Kidney glomerular epithelial cell (primary cell): ENCODE measurements around the gene STK32A.

Experiments used
- DNase-seq: peaks from one replicate; lab custom pipeline; 2025; lab: John Stamatoyannopoulos, UW

The STK32A gene

DNA sequence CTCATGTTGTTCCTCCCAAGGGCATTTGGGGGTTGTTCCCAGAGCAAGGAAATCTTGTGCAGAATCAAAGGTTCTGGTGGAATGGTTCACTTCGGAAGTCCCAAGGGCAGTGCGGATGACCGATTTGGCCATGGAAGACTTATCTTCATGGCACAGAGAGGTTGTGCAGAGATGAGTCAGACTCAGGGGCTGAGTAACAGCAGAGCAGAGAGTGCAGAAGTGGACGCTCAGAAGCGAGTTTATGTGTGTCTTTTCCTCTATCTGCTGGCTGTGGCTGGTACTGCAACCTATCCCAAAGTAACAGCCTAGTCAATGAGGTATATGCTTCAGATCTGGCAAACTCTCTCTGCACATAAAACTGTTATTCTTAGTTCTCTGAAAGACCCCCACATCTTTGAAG lies 157.0 kb downstream of the STK32A start:
- peak; percentile 84 for DNase-seq

DNA sequence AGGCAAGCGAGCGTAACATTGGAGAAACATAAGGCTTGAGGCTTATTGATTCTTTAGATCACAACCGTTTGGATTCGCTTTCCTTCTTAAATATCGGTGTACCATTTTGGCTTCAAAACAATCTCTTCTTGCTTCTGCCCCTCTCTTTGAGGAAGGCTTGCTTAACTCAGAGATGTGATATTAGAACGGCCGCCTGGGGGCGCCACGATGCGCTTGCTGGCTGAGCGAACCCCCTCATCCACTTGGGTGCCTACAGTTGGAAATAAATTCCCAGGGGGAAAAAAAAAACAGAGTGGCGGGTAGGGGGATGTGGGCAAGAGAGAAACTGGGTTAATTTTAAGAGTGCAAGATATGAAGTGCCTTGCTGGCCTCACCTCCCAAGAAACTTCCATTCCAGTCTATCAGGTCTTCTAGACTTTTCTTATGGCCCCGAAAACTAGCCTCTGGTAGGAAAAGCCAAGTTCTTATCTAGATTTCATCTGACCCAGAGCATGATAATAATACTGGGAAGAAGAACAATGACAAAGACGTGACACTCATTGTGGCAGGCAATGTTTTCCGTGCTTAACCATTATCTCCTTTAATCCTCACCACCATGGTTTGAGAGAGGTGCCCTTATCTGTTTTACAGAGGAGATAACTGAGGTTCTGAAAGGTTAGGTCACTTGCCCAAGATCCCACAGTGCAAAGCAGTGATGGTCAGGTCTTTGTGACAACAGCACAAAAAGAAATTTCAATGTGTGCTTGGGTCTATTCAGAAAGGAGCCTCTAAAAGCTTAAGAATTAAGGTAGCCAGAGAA lies 159.2 kb downstream of the STK32A start:
- no peak for DNase-seq

DNA sequence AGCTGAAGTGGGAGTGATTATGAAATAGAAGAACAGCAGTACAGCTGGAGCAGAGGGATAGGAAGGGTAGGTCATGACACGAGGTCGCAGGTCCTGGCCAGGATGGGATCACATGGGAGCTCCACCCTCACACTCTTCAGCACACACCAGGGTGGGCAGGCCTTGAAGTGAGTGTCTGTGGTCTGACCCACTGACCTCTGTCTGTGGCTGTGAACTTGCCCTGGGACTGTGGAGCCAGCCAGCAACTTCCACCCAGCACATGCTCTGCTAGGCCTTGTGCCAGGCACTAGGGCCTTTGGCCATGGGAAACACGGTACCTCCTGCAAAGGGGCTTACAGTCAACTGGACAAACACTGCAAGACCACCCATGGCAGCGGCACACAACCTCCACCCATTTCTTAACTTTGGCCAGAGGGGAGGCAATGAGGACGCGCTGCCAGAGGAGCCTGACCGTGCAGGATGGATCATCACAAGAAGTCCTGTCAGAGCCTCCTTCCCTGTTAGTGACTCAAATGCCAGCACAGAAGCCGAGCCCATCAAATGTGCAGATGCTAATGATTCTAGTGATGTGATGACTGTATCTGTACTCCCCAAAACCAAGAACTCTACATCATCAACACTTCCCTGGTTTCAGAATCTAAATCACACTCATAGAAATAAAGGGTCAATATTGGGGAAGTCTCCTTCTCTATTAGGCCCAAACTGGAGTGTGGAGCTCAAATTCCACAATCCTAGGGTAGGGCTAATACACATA lies 161.4 kb downstream of the STK32A start:
- no peak for DNase-seq

DNA sequence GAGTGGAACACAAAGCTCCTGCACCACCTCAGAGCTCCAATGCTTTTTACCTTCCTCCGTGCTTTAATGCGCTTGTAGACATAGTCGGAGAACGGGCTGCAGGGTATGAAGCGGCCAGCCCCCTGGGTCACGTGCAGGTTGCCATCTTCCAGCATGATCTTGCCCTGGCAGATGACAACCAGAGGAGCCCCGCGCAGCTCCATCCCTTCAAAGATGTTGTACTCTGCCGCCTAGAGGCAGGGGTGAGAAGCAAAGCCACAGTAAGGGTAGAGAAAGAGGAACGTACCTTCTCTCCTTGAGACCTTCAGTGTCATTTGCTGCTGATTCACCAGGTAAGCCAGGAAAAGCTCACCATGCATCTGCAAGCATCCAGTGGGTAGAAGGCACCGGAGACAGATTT lies 162.8 kb downstream of the STK32A start:
- no peak for DNase-seq

DNA sequence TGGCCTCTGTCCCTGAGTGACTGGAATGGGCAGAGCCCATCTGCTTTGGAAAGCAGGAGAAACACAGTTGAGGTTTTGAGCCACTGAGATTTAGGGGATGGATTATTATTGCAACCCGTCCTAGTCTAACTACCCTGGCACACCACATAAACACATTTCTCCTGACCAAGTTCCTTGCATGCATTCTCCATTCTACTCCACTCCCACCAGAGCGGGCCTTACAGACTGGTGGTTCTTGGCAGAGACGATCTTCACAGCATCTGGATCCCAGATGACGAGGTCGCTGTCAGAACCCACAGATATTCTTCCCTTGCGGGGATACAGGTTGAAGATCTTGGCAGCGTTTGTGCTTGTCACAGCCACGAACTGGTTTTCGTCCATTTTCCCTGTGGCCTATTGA lies 164.0 kb downstream of the STK32A start:
- DNase-seq, result no peak

DNA sequence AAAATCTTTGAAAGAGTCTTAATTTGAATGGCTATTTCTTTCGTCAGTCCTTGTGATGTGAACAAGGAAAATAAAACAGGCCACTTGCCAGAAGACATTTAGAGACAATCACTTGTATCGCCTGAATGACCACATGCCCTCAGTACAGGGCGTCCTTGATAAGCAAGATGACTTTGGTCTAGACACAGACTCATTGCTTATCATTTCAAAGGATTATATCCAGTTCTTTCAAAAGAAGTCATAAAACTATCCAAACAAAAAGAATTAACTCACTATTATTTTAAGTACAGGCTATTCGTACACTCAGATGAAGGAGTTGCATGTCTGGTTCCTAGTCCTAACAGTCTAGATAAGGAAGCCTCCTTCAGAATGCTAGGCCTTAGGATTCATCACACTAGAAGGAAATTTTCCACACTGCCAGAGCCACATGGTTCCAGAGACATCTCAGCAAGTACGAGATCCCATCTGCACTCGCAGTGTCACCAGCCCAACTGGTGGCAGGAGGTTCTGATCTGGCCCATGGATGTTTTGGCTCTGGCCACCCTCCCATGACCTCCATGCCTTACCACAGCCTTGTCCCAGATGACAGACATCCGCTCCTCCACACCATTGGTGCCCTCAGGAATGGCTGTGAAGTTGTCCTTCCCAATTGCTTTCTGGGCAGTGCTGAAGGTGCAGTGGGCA lies 165.4 kb downstream of the STK32A start:
- DNase-seq, result peak; percentile 31

DNA sequence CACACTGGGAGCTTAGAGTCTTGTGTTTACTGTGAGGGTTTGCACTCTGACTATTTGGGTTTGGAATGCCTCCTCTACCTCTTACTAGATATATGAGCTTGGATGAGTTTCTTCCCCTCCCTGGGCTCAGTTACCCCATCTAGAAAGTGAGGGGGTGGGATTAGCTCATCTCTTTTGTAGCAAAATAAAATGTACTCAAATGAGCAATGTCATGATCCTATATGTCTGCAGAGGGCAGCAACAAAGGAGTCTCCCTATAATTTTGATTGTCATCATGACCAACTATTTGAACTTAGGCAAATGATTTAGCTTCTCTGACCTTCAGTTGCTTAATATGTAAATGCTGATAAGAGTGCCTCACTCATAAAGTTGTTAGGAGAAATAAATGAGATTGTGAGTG lies 166.1 kb downstream of the STK32A start:
- DNase-seq, result no peak

DNA sequence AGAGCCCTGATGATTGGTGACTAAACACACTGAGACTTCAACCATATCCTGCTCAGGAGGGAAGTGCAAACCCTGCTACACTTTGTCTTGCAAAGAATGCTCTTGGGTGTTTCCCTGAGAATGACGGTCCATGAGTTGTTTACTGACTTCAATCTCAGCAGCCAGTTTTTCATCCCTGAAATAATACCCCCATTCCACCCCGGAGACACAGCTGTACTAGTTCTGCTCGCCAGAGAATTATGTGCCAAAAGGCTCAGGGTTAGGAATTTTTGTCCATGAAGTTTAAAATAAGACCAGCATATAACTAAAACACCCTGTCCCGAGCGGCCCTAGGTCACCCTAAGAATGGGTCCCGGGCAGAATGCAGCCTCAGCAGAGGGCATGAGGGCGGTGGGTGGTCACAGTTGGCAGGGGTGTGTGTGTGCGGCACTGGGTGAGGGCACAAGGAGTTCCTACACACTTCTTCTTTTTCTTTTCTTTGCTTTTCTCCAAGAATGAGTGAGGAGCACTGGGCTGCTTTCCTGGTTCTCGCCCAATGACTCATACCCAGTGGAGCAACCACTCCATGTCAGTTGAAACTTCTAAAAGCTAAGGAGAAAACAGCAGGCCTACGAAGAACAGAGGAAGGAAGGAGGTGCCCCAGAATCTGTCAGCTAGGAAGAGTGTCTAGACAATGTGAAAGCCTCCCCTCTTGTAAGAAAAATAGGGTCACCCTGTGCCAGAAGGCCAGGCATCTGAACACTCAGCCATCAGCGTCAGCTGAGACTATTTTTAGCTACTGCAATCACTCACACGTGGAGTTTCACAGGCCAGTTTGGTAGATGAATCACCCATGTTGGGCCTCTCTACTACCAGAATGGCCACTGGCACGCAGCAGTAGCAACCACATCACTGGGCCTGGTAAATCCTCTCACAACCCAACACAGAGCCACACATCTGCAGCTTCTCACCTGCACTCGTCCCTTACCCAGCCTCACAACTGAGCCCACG lies 169.1 kb downstream of the STK32A start:
- DNase-seq, result peak; percentile 100

DNA sequence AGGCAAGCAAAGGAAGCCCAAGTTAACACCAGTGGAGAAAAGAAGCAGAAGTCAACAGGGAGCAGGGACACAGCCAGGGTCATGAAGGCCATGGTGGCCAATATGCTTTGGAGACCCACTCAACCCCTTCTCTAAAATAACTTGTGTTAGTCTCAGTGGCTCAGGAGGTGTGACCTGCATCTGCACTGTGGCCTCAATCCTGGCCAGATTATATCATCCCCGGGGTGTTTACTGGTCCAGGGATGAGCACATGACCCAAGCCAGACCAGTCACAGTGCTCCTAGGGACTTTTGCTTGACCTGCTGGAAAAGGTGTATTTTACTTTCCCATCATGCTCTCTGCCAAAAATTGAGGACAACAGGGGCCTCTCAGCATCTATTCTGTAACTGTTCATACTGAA lies 169.9 kb downstream of the STK32A start:
- no peak for DNase-seq

DNA sequence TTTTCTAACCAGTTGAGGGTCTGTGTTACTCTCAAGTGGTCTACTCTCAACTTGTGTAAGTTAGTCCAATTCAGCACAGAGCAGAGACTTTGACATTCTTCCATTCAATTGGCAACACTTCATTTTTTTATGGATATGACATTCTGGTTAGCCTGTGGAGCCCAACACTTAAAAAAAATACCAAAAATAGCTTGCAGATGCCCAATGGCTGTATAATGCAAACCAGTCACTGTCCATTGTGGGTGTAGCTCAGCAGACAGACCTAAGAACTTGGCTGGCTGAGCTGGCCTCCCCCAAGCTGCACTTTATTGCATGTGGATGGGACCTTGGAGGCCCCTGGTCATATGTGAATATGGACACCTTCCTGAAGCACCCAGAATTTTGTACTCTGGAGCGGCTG lies 171.8 kb downstream of the STK32A start:
- DNase-seq, result no peak

DNA sequence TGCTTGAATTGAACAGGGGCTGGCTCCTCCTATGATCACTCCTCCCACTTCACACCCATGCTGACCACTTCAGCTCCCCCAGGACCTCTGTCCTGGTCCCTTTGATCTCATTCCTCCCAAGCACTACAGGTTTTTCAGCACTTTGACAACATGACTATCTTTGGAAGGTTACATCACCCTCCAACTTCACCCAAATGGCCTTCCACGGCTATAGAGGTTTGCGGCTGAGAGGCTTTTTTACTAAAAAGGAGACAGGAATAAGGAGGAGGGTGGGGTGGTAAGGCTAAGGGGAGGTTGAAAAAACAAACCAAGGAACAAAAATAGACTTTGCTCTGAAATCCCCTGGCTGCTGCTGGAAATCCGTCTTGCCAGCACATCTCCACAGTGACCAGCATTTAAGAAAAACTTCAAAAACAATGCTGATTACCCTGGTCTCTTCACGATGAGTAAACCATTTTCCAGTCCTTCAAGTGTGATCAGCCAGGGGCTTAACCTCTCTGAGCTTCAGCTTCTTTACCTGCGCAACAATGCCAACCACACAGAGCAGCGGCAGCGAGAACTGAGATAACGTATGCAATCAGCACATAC lies 172.4 kb downstream of the STK32A start:
- DNase-seq, result peak; percentile 94

DNA sequence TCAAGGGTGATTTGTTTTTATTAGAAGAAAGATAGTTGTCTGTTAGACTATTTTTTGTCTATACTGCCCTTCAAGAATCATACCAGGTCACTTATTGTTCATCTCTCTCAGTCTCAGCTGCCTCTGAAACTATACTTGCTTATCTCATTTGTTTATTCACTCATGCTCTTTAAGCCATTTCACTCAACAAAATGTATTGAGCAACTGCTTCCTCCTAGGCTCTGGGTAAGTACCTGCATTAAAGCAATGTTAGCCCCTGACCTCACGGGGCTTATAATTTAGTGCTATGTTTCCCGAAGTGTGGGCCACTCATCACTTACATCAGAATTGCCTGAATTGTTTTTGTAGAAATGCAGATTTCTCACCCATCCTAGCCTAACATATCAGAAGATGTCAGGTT lies 174.2 kb downstream of the STK32A start:
- DNase-seq, result no peak

DNA sequence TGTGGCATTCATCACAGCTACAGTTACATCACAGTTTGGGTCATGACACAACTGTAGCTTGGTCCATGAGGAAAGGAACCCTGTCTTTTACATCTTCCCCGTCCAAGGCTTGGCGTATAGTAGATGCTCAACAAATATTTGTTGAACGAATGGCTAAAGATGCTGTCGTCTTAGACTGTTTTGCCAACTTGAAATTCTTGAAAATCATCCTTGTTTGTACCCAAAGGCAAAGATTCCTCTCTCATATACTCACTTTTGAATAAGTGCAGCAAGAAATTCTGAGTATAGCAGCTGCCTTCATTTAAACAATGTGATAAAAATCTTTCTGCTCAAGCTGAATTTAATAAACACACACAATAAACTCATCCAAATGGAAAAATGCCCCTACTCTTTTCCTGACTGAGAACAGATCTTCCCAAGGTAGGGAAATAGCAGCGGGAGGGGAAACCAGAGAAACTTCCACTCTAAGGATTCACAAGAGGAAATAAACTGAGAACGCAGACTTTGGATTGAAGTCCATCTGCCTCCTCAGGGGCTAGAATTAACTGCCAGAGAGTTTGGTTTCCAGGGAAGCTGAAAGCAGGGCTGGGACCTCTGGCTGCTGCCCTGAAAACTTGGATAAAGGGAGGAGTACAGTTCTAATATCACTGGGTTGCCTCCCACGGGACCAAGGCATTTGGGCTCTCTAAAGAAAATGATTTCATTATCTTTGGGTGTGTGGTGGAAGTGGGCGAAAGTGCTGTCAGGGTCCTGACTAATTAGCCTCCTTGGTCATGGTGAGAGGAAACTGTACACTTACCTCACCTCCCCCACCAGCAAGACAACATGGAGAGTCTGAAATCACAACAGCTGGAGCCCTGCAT lies 175.9 kb downstream of the STK32A start:
- no peak for DNase-seq

DNA sequence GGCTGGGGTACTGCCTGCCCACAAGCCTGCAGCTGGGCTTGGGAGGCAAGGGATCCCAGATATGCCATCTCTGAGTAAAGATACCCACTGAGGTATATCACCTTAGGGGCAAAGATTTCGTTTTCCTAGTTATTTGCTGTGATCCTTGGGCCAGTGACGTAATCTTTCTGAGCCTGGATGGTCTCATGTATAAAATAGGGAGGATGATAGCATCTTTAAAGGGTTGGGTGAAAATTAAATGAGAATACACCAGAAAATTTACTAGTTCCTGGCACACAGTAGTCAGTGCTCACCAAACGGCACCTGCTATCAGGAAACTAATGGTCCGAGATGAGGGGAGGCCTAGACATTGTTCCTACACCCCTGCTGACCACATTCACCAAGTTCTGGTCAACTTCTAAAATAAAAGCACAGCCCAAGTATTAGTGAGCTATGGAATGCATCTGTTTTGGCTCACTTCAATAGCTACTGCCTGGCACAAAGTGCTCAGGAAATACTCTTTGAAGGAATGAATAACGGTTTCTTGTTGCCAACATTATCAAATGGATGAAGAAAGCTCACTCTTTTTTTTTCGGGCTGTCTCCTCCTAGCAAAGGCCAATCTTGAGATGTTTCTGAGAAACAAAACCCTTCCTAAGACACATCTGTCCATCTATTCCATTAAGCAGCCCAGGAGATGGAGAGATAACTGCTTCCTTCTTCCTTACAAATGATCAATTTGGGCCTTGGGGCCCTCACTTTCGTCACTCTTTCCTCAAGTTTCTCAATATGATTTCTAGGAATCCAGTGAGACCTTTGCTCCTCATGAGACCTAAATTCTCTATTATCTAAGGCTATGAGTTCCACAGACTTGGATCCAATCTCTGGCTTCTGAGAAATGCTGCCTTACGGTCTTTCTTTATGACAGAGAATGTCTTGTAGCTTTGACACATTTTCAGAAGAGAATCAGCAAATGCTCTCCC lies 176.8 kb downstream of the STK32A start:
- no peak for DNase-seq

DNA sequence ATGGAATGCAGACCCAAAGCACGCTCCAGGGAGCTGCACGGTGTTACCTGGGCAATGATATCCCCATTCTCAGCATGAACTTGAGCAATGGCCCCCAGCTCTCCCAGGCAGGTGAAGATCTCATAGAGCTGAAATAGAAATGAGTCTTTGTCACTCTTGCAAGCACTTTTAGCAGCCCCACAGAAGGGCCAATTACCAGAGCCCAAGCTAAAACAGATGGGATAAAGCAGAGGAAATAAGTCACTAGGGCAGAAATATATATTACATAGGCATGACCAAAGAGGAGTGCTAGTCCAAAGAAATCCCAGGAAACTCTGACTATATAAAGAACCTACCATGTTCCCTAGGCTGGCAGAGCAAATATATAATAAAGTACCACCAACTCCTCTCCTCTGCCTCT lies 177.7 kb downstream of the STK32A start:
- no peak for DNase-seq

DNA sequence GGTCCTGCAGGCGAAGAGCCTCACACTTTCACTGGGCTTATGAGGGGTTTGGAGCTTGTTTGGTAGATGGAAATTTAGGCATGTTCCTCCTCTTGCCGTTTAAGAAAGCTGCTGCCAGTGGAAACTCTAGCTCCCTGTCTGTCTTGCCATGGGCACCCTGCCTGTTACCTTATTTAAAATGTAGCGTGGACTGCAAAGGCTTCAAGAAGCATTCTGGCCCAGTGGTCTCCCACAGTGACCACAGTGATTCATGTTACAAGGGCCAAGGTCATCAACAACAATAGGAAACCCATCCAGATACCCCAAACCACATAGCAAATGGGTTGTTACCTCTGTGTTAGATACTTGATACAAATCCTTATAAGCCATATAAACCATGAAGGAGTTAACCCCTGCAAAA lies 178.4 kb downstream of the STK32A start:
- DNase-seq, result no peak

DNA sequence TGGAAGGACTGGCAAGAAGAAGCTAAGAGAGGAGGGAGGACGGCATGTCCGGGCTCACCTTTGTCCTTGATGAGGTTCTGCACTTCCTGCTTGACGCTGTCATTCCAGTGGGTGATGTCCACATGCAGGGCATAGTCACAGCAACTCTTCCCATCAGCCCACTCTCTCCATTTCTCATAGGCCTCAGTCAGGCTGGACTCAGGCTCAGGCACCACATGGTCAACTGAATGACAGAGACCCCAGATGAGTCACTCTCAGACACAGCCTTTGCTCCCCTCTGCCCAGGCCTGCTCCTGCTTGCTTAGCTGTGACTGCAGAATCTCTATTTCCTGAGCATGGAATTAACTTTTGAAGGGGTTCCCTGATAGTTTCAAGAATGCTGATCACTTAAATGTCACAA lies 180.8 kb downstream of the STK32A start:
- no peak for DNase-seq

DNA sequence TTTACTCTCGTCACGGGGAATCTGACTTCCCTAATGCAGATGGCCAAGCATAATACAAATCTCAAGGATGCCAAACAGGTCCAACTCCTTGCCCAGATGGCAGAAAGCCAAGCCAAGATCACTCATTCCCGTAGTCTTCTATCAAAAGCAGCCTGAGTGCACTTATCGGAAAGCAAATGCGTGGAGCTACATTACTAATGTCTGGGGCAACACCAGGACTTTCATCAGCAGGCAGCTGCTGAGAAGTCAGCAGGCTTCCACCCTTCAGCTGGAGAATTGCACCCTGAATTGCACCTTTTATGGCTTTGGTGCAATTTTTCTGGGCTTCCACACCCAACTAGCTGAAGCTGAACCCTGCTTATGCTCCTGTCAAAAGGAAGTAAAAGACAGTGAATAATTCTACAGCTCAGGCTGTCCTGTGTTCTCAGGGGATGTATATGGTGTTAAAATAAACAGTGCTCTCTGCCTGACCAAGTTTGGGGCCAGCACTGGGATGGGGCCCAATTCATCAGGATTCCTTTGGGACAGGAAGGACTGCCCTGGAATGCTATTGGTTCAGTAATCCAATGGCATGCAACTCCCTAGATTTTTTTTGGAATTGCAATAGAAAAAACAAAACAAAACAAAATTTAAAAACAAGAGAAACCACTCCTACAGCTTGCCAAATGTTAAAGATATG lies 182.4 kb downstream of the STK32A start:
- DNase-seq, result peak; percentile 42

DNA sequence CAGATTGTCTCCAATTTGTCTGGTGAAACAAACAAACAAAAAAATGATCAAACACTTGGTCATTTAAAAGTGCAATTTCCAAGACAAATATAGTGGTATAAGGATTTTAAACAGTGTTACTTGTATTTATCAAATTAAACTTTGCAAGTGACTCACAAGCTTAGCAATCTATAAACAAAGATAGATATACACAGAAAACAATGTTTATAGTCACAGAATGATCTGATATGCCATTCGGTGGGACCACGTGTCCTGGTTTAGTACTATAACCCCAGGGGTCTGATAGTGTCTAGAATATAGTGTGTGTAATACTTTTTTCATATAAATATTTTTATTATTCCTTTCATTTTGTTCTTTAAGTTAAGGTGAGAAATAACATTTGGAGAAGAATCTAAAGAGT lies 183.8 kb downstream of the STK32A start:
- no peak for DNase-seq
